ENCODE results near the gene NRL. TPM values are rescaled to one million over a fixed set of nuclear protein-coding genes. Genes with fewer than 3 reads are reported as not detected.
"Not testable (repeated sequence)": the region's sequence is repeated elsewhere in the genome, so short reads cannot be mapped to it uniquely, and the experiment has no call there.

Gene NRL
- total RNA-seq, 1 donor from 2014 or later: 3.6 TPM

GRCh38 chr14:24113379-24113800 lies 1.4 kb downstream of the NRL start:
- peak overlapping the region; percentile 65 for H3K4me3 ChIP-seq (ENCODE audit: low read depth, low read length)
- H3K27me3 ChIP-seq (ENCODE audit: control insufficient read depth, insufficient read depth, low read length): no peaks in the 10 kb centered on the region
- H3K36me3 ChIP-seq (ENCODE audit: control insufficient read depth, insufficient read depth, low read length): no peaks in the 10 kb centered on the region
- DNase-seq (ENCODE audit: low read depth): no peak
- no peak for TF ChIP-seq CTCF (IDR thresholded peaks at IDR 0.05; ENCODE audit: insufficient read depth, low read length, poor library complexity, severe bottlenecking)

GRCh38 chr14:24110523-24110922 lies 4.2 kb downstream of the NRL start:
- H3K4me3 ChIP-seq (ENCODE audit: low read depth, low read length): no peak overlapping the region
- H3K27me3 ChIP-seq (ENCODE audit: control insufficient read depth, insufficient read depth, low read length): no peaks in the 10 kb centered on the region
- H3K36me3 ChIP-seq (ENCODE audit: control insufficient read depth, insufficient read depth, low read length): no peaks in the 10 kb centered on the region
- TF ChIP-seq CTCF (IDR thresholded peaks at IDR 0.05; ENCODE audit: insufficient read depth, low read length, poor library complexity, severe bottlenecking): no peak
- DNase-seq (ENCODE audit: low read depth): no peak

- no peaks in the 10 kb centered on the region for H3K36me3 ChIP-seq (ENCODE audit: control insufficient read depth, insufficient read depth, low read length)
- no peaks in the 10 kb centered on the region for H3K27me3 ChIP-seq (ENCODE audit: control insufficient read depth, insufficient read depth, low read length)
- no peak for DNase-seq (ENCODE audit: low read depth)
- no peak for TF ChIP-seq CTCF (IDR thresholded peaks at IDR 0.05; ENCODE audit: insufficient read depth, low read length, poor library complexity, severe bottlenecking)
- no peak overlapping the region for H3K4me3 ChIP-seq (ENCODE audit: low read depth, low read length)
Measured at GRCh38 chr14:24110060-24110459, 4.7 kb downstream of the NRL start.

- TF ChIP-seq CTCF (IDR thresholded peaks at IDR 0.05; ENCODE audit: insufficient read depth, low read length, poor library complexity, severe bottlenecking): no peak
- no peak overlapping the region for H3K4me3 ChIP-seq (ENCODE audit: low read depth, low read length)
- no peaks in the 10 kb centered on the region for H3K27me3 ChIP-seq (ENCODE audit: control insufficient read depth, insufficient read depth, low read length)
- no peak for DNase-seq (ENCODE audit: low read depth)
- no peaks in the 10 kb centered on the region for H3K36me3 ChIP-seq (ENCODE audit: control insufficient read depth, insufficient read depth, low read length)
Measured at GRCh38 chr14:24108336-24108874, 6.3 kb downstream of the NRL start.

- no peak for TF ChIP-seq CTCF (IDR thresholded peaks at IDR 0.05; ENCODE audit: insufficient read depth, low read length, poor library complexity, severe bottlenecking)
- DNase-seq (ENCODE audit: low read depth): no peak
- Histone ChIP-seq H3K27me3 (ENCODE audit: control insufficient read depth, insufficient read depth, low read length) (no peaks in the 10 kb centered on the region), H3K4me3 (ENCODE audit: low read depth, low read length) (no peak overlapping the region), H3K36me3 (ENCODE audit: control insufficient read depth, insufficient read depth, low read length) (no peaks in the 10 kb centered on the region)
Measured at GRCh38 chr14:24106672-24107271, 8.0 kb downstream of the NRL start.

- H3K36me3 ChIP-seq (ENCODE audit: control insufficient read depth, insufficient read depth, low read length); H3K27me3 ChIP-seq (ENCODE audit: control insufficient read depth, insufficient read depth, low read length); DNase-seq (ENCODE audit: low read depth); H3K4me3 ChIP-seq (ENCODE audit: low read depth, low read length): not testable (repeated sequence)
Measured at GRCh38 chr14:24105609-24106239, 9.0 kb downstream of the NRL start.

Data from kidney epithelial cell (primary cell).